ENCODE data around the gene POLR3E.
"Not testable (repeated sequence)": the region's sequence is repeated elsewhere in the genome, so short reads cannot be mapped to it uniquely, and the experiment has no call there.

The POLR3E gene

DNA sequence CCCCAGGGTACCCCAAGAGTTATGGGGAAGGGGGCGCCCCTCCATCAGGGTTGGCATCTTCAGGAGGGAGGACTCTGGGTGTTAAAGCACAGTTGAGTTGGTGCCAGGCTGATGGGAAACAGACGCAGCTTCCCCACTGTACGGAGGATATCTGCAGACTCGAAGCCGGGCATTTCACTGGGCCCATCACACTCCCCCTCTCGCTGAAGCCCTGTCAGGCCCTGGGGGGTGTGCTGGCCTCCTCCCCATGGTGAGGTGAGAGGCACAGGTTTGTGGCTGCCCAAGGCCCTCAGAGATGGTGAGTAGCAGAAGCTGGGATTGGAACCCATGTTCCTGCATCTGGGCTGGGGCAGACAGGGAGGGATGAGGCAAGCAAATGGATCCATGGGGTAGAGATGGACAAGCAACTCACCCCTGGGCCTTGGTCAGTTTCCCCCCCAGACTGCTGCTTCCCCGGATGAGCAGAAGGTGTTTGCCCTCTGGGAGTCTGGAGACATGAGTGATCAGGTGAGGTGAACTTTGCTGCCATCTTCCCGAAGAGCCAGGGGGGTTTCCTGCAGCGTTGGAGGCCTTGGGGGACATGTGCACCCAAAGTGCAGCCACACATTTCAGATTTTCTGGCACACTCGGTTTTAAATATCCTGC is 31.0 kb downstream of the POLR3E start:
- H3K4me3 ChIP-seq (ENCODE audit: low read depth, low read length), result no peak overlapping the region

DNA sequence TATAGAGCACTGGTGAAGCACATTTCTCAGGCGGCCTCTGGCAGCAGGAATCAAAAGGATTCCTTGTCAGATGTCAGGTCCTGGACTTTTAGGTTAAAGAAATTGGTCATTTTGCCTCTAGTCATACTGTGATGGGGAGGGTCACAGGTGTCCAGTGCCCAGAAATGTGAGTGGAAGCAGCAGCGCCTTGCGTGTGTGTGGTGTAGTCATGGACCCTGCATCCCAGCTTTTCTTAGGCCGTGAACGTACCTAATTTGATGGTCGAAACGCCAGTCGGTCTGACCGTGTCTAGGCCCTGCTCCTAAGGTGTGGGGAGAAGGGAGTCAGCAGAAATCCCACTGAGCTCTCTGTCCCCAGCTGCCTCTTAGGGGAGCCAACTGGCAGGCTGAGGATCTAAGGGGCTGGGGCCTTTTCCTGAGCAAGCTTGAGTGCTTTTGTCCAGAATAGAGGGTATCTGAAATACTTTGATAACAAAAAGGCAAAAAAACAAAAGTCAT is 32.0 kb downstream of the POLR3E start:
- no peak overlapping the region for H3K4me3 ChIP-seq (ENCODE audit: low read depth, low read length)

DNA sequence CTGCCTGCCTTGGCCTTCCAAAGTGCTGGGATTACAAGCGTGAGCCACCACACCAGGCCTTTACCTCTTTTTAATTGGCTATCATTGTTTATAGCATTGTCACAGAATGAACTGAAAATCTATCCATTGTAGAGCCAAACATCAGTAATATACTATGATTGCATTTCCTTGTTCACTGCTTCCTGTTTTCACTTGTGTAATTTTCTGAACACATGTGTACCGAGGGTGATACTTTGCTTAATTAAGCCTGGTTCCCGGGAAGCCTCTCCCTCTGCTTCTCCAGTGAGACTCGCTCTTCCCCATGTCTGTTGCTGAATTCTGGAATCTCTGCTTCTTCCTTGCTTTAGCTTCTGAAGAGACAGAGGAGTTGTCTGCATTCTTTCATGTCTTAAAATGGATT is 33.1 kb downstream of the POLR3E start:
- no peak overlapping the region for H3K4me3 ChIP-seq (ENCODE audit: low read depth, low read length)

DNA sequence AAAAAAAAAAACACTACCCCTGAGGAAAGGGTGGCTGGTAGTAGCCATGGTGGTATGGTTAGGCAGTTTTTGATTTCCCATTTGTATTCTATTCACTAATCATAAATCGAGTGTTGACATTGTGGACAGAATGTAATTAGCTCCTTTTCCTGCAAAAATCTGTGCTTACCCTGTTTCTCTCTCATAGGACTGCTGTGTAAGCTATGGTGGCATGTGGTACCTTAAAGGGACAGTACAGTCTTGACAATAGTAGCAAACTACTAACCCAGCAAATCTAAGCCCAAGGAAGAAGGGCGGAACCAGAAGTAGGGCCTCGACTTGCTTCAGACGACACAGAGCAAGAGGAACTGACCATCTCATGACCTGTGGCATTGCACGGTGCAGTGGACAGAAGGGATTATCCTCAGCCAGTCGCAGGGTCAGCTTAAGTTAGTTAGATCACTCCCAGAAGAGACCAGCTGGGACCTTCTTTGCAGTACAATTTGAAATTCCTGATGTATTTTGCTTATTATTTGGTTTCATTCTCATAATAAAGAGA is 36.3 kb downstream of the POLR3E start:
- H3K4me3 ChIP-seq (ENCODE audit: low read depth, low read length), result no peak overlapping the region

DNA sequence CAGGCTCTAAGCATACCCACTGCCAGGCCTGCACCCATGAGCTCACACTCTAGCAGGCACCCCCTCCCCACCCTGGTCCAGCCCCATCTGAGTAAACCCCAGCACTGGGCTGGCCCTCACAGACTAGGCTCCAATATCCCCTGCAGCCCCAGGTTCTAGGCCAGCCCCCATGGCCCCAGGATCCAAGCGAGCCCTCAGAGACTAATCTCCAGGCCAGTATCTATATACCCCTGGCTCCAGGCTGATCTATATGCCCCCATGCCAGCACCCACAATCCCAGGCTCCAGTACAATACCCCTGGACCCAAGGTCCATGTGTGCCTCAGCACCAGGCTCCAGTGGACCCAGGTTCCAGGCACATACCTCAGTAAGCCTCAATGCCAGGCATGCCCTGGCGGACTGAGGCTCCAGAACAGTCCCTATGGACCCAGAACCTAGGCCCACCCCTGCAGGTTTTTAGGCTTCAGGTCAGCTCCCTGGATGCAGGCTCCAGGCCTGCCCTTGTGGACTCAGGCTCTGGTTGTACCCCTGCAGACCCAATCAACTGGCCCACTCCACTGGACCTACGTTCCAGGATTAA is 38.5 kb downstream of the POLR3E start:
- H3K4me3 ChIP-seq (ENCODE audit: low read depth, low read length), result no peak overlapping the region

DNA sequence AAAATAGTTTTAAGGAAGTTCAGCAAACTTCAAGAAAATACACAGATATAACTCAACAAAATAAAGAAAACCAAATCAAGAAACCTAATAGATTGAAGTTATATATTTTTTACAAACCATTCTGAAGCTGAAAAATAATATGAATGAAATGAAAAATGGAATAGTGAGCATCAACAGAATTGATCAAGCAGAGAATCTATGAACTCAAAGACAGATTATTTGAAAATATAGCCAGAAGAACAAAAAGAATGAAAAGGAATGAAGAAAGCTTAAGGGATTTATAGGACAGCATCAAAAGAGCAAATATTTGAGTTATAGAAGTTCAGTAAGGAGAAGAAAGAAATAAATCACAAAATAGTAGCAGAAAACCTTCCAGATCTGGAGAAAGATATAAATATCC is 39.4 kb downstream of the POLR3E start:
- no peak overlapping the region for H3K4me3 ChIP-seq (ENCODE audit: low read depth, low read length)

DNA sequence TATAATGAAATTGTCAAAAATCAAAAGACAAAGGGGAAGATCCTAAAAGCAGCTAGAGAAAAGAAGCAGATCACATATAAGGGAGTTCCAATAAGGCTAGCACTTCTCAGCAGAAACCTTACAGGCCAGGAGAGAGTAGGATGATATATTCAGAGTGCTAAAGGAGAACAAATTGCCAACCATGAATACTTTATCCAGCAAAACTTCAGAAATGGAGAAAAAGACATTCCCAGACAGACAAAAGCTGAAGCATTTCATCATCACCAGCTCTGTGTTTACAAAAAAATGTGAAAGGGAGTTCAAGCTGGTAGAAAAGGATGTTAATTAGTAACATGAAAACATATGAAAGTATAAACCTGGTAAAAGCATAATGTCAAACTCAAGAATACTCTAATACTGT is 39.8 kb downstream of the POLR3E start:
- H3K4me3 ChIP-seq (ENCODE audit: low read depth, low read length), result no peak overlapping the region

DNA sequence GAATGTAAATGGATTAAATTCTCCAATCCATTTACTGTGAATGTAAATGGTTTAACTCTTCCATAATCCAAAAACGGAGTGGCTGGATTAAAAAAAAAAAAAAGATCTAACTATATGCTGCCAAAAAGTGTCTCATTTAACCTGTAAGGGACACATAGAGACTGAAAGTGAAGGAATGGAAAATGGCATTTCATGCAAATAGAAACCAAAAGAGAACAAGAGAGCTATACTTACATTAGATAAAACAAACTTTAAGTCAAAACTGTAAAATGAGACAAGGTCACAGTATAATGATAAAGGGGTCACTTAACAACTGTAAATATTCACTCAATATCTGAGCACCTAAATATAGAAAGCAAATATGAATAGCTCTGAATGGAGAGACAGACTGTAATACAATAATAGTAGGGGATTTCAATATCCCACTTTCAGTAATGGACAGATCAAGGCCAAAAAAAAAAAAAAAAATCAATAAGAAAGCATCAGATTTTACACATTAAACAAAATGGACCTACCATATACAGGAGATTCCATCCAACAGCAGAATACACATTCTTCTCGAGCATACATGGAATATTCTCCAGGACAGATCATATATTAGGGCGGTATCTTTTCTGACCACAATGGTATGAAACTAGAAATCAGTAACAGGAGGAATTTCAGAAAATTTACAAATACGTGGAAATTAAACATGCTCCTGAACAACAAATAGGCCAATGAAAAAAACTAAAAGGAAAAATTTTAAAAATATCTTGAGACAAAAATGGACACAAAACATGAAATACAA is 40.8 kb downstream of the POLR3E start:
- no peak overlapping the region for H3K4me3 ChIP-seq (ENCODE audit: low read depth, low read length)

DNA sequence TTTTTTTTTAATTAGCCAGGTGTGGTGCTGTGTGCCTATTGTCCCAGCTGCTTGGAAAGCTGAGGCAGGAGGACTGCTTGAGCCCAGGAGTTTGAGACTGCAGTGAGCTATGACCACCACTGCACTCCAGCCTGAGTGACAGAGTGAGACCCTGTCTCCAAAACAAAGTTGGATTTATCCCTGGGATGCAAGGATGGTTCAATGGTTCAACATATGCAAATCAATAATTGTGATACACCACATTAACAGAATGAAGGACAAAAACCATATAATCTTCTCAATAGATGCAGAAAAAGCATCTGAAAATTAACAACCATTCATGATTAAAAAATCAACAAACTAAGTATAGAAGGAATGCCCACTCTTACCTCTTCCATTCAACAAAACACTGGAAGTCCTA is 43.7 kb downstream of the POLR3E start:
- no peak overlapping the region for H3K4me3 ChIP-seq (ENCODE audit: low read depth, low read length)

DNA sequence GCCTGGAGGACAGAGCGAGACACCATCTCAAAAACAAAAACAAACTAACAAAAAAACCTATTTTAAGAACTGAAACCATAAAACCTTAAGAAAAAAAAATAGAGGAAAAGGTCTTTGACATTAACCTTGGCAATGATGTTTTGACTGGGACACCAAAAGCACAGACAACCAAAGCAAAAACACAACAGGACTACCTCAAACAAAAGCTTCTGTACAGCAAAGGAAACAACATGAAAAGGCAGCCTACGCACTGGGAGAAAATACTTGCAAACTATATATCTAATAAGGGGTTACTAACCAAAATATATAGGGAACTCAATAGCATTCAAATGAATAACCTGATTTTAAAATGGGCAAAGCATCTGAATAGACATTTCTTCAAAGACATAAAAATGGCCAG is 44.9 kb downstream of the POLR3E start:
- no peak overlapping the region for H3K4me3 ChIP-seq (ENCODE audit: low read depth, low read length)

DNA sequence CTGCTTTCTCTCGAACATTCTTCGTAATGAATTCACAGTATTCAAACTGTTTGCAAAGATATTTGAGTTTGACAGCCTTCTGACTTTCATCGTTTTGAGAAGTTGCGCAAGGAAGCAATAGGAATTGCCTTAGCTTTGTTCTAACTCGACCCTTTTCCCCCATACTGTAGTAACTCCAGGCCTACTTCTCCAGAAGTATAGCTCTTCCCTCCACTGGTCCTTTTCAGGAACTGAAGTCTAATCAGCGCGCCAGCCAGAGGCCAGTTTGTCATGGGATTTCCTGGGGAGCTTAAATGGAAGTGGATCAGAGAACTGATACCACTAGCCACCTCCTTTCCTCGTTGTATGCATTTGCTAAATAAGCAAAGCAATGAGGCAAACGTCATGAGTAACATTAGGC is 49.3 kb downstream of the POLR3E start:
- no peak overlapping the region for H3K4me3 ChIP-seq (ENCODE audit: low read depth, low read length)

DNA sequence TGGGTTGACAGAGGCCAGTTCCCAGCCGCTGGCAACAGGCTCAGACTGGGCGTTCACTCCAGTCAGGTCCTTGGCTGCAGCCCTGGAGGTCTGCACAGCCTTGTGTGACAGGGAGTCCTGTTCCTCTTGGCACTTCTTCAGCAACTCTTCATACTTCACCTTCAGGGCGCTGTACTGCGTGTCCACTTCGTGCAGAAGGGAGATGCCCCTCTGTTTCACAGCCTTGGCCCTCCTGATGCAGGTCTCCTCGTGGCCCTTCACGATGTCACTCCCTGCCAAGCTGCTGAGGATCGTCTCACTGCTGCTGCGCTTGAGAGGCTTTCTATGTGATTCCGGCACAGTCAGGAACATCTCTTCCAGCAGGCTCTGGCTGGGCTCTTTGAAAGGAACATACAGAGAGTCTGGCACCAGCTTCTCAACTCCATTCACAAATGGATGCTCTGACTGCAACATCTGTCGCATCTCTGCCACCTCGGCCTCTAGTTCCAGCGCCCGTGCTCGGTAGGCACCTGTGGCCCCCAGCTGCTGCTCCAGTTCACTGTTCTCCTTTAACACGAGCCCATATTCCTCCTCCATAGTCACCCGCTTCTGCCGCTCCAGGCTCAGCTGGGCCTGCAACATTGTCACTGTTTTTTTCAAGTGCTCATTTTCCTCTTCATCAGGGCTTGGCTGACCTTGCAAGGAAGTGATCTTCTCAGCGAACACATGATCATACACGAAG is 50.1 kb downstream of the POLR3E start:
- H3K4me3 ChIP-seq (ENCODE audit: low read depth, low read length), result no peak overlapping the region

DNA sequence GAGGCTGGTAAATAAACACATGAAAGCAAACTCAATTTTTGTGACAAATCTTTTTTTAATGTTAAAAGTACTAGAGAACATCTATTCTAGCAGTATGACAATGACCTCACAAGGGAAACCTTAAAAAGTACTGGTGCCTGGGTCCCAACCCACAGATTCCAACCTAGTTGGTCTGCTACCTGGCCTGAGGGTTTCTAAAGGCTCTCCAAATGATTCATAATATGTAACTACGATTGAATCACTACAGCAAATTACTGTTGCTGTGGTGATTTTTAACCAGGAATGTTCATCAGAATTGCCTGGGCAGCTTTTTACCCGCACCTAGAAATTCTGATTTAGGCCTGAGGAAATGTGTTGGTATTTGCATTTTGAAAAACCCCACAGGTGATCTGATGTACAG is 51.1 kb downstream of the POLR3E start:
- no peak overlapping the region for H3K4me3 ChIP-seq (ENCODE audit: low read depth, low read length)

DNA sequence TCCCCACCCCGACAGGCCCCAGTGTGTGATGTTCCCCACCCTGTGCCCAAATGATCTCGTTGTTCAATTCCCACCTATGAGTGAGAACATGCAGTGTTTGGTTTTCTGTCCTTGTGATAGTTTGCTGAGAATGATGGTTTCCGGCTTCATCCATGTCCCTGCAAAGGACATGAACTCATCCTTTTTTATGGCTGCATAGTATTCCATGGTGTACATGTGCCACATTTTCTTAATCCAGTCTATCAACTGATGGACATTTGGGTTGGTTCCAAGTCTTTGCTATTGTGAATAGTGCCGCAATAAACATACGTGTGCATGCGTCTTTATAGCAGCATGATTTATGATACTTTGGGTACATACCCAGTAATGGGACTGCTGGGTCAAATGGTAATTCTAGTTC is 53.8 kb downstream of the POLR3E start:
- H3K4me3 ChIP-seq (ENCODE audit: low read depth, low read length), result not testable (repeated sequence)

DNA sequence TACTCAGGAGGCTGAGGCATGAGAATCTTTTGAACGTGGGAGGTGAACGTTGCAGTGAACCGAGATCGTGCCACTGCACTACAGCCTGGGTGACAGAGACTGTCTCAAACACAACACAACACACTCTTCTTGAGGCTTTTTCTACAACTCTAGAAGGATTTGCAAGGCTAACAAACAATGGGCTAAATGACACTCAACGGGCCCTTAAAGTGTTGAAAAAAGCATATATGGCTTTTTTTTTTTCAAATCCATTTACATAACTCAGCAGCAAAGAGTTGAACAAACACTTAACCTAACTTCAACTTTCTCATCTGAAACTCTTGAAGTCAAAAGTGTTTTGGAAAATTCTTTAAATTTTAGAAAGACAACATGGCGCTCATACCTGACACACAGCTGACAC is 54.9 kb downstream of the POLR3E start:
- no peak overlapping the region for H3K4me3 ChIP-seq (ENCODE audit: low read depth, low read length)

DNA sequence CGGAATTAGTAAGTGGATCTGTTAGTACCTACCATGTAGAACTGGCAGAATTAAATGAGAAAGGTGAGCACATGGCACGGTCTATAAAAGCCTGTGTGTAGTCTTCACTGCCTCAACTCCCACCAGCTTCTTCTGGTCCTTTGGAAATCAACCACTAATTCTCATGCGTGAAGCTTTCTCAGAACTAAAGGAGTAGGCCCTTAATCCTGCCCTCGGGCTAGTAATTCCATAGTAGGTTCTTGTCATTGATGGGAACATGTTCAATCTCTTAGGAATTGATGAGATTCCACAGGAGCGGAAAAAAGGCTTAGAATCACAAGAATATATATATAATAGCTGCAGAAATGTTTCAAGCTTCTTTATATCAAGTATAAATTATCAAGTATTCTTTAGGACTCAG is 55.5 kb downstream of the POLR3E start:
- no peak overlapping the region for H3K4me3 ChIP-seq (ENCODE audit: low read depth, low read length)

DNA sequence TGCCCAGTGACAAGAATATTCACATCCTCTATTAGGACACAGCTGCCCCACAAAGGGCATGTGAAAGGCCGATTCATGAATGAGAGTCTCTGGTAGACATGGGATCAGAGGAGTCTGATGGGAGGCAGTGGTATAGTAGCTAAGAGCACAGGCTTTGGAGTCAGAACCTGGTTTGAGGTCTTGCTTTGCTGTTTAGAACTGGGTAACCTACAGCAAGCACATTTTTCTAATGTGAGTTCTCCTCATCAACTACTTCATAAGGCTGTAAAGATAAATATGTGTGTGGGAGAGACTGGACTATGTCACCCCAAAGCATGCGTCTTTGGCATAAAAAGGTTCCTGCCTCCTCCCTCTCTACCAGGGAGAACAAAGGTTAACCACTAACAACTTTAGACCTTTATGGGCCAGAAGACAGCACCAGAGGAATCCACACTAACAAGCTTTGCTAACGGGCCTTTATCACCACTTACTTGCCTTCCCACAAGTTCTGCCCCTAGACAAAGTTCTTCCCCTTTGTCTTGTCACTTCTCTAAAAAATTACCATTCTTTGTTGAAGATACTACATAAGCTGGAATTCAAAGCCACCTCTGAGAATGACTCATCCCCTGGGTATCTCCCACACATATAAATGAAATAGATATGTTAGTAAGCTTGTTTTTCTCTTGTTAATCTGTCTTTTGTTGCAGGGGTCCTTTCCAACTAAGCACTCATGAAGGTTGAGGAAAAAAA is 56.1 kb downstream of the POLR3E start:
- no peak overlapping the region for H3K4me3 ChIP-seq (ENCODE audit: low read depth, low read length)

DNA sequence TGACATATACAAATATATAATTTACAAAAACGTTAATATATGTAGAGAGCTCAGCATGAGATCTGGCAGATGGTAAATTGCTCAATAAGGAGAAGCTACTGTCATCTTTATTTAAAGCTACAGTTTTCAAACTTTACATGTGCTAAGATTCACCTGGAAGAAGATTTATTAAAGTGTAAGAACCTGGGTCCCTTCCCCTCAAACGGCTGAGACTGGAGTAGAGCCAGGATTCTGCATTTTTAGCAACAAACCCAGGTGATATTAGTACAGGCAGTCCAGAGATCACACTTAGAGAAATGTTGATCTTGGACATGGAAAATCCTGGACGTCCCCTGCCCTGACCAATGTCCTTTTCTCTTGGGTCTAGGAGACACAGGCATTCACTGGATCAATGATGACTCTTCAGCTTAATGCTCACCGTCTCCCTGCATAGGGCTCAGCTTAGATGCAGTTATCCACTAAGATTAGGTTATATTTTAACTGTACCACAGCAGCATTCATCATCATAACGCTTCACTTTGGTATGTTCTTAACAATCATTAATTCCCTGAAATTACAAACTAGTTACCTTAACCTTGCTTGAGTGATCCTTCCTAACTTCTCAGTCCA is 56.8 kb downstream of the POLR3E start:
- H3K4me3 ChIP-seq (ENCODE audit: low read depth, low read length), result no peak overlapping the region

DNA sequence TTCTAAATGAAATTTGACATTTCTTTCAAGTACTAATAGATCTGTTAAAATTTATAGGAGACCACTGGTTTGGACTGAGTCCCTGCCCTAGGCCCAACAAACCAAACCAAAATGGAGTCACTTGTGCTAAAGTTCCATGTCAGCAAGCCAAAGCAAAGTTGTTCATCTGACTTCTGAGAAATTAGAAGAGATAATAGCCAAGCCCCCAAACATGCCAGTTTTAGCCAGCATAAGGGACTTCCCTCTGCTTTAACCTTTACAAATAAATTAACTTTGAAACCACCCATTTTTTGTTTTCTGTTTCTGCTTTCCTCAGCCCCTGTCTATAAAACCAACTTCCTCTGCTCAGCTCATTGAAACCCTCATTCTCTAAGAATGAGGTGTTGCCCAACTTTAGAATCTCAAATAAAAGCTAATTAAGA is 58.3 kb downstream of the POLR3E start:
- no peak overlapping the region for H3K4me3 ChIP-seq (ENCODE audit: low read depth, low read length)

DNA sequence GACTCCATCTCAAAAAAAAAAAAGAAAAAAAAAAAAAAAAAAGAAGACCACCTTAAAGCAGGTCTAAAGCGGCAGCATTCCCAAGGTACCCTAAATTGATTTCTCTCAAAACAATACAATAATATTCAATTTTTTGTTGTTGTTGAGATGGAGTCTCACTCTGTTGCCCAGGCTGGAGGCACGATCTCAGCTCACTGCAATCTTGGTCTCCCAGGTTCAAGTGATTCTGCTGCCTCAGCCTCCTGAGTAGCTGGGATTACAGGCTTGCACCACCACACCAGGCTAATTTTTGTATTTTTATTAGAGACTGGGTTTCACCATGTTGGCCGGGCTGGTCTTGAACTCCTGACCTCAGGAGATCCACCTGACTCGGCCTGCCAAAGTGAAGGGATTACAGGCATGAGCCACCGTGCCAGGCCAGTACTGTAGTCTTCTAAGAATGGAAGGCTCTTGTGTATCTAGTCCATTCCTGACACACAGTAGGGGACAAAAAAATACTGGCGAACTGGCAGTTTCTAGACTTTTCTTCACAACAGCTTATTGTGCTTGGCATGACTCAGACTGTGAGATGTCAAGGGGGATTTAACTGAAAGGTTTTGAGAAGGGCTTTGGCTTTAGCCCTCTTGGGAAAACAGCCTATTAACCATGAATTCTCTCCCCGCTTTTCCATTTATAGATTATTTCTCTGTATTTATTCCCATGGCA is 59.9 kb downstream of the POLR3E start:
- no peak overlapping the region for H3K4me3 ChIP-seq (ENCODE audit: low read depth, low read length)
